Activated CD8-positive, alpha-beta memory T cell treated with anti-CD3 and anti-CD28 coated beads for 4 hours (primary cell): ENCODE results near the gene MPO.
A peak's percentile ranks its signal among the peaks of the same experiment; 100 is the strongest.

Experiments used
- DNase-seq, 2 donors: peaks; one replicate each; pipeline ENCODE4 v3.0.0-alpha.2; 2020; ENCODE audit warnings: low read depth in 2 of 2

MPO gene, protein sequence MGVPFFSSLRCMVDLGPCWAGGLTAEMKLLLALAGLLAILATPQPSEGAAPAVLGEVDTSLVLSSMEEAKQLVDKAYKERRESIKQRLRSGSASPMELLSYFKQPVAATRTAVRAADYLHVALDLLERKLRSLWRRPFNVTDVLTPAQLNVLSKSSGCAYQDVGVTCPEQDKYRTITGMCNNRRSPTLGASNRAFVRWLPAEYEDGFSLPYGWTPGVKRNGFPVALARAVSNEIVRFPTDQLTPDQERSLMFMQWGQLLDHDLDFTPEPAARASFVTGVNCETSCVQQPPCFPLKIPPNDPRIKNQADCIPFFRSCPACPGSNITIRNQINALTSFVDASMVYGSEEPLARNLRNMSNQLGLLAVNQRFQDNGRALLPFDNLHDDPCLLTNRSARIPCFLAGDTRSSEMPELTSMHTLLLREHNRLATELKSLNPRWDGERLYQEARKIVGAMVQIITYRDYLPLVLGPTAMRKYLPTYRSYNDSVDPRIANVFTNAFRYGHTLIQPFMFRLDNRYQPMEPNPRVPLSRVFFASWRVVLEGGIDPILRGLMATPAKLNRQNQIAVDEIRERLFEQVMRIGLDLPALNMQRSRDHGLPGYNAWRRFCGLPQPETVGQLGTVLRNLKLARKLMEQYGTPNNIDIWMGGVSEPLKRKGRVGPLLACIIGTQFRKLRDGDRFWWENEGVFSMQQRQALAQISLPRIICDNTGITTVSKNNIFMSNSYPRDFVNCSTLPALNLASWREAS

DNA sequence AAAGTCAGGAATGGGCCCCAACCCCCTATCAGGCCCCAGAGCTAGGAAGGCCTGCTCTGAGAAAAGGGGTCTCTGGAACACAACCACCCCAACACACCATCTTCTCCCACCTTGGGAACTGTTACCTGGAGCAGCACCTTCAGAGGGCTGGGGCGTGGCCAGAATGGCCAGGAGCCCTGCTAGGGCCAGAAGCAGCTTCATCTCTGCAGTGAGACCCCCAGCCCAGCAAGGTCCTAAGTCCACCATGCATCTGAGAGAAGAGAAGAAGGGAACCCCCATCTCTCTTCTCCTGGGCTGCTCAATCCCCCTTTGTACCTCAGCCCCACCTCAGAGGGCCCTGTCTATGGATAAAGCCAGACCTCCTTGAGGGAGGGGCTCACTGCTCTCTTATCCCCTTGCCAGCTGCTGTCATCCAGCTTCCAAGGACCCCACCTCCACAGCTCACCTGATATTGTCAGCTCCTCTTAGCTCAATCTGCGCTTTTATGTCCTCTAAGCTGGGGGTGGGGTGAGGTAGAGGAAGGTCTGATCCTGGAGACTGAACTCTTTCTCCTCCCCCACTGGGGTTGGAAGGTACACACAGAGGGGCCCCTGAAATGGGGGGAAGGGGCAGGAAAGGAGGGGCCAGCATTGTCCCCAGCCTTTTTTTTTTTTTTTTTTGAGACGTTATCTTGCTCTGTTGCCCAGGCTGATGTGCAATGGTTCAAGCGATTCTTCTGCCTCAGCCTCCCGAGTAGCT, at the start of gene MPO:
MPO (minus strand) TSS at position 456 of the 738 bp plus-strand sequence; CDS start at position 279, 177 bp downstream.
- DNase-seq = no peak

DNA sequence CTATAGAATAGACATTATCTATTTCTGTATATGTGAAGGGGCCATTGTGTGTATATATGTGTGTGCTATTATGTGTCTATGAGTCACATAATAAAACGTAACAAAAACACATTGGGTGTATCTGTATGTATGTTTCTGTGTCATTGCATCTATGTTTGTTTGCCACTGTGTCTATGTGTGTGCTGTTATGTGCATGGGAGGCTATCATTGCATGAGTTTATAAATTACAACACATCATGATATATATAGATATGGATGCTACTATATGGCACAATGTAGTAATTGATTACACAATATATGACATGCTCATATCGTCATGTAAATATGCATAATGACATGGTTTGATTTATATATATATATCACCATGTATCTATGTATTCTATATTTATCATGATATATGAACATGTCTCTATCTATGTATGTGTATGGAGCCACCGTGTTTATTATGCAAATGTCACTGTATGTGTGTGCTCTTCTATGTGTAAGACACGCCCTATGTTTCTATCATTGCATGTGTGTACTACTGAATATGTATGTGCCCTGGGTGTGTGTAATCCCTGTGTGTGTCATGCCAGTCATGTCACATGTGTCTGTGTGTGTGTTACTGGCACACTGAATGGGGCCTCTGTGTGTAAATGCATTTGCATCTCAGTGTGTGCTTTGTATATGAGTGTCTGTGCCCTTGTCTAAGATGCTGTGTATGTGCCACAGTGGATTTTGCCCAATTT, 49.2 kb upstream of the MPO start:
- no peak for DNase-seq

DNA sequence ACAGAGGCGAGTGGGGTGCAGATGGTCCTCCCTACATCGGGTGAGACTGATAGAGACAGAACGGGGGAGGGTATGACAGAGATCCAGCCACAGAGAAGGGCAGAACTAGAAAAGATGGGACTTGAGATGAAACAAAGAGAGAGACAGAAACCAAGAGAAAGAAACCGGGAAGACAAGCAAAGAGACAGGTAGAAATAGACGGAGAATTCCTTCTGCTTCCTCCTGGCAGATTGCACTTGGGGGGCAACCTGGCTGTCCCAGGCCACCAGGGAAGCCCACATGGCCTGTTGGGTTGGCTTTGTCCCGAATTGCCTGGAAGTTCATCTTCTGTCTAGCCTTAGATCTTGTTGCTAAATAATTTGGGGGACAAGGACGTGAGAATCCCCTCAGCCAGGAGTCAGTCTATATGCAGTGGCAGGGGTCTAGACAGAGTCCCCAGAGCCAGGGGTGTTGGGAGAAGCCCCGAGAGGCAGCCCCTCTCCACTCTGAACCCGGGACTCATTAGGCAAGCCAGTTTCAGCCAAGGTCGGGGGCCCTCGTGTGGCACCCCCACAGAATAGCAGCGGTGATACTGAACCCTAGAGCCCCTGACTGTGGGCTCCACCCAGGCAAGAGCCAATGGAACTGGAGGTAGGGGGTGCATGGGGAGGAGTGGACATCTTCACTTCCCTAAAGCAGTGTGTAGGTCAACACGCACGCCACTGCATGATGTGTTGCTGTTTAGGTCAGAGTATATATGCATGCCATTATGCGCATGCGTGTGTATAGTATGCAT, 48.5 kb upstream of the MPO start:
- peak in 1 of 2 donors; percentile 81 for DNase-seq

DNA sequence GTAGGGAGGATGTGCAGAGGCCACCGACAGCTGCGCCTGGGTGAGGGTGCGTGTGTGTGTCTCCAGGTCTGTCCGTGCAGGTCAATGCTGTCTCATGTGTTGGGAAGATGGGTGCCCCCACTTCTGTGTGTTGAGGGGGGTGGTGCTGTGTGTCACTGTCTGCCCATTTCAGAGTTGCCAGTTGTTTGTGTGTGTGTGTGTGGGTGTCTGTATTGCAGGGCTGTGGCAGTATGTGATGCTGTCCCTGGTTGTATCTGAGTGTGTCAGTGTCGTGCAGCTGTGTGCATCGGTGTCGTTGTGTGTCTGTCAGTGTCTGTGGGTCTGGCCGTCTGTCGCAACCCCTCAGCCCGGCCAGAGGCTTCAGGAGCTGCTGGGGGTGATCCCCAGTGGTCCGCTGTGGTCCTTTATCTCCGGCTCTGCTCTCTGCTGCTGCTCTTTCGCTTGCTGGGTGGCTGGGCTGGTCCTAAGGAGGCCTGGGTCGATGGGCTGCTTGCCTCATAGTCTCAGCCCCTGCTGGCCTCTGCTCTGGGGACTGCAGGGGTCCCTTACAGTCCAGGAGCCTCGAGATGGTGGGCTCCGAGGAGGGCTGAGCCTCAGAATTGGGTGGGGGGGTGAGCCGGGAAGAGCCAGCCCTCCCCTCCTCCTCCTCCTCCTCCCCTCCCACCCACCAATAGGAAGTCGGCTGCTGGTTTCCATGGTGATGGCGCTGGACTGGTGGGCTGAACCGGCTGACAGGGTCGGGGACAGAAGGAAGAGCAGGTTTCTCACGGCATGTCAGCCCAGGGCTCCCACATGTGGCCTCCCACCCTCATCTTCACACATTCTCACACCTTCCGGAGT, 47.7 kb upstream of the MPO start, which contains the start of gene TSPOAP1:
TSPOAP1 (minus strand) TSS at position 601 of the 840 bp plus-strand sequence. CDS start 875 bp downstream, outside the sequence.
- DNase-seq = peak in 1 of 2 donors; percentile 83

DNA sequence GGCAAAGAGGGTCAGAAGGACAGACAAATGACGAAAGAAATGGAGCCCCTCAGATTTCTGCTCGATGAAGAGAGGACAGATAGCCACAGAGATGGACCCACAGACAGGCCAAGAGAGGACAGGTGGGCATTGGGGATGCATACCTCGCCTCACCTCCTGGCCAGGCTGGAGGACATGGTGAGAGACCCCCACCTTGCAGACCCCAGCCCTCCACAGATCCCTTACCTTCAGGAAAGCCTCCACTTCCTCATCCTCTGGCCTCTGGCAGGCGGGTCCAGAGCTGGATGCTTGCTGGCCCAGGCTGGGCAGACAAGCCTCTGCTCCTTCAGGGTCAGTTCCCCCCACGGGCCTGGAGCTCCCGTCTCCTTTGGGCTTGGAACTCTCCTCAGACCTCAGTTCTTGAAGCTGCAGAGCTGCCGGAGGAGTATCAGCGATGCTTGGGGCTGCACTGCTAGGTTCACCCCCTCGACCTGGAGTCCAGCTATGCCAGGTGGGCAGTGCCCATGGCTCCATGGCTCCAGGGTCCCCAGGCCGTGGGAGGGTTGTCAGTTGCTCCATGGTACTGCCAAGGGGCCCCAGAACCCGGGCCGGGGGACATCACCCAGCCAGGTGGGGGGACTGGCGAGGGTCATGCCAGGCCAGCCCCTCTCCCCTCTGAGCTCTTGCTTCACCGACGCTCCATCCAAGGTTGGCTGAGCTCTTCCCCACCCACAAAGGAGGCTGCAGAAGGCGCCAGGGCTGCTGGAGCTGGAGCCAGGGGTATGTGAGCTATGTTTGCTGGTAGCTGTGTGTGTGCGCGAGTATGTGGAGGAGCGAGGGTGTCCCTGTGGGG, 46.8 kb upstream of the MPO start:
- DNase-seq = no peak

DNA sequence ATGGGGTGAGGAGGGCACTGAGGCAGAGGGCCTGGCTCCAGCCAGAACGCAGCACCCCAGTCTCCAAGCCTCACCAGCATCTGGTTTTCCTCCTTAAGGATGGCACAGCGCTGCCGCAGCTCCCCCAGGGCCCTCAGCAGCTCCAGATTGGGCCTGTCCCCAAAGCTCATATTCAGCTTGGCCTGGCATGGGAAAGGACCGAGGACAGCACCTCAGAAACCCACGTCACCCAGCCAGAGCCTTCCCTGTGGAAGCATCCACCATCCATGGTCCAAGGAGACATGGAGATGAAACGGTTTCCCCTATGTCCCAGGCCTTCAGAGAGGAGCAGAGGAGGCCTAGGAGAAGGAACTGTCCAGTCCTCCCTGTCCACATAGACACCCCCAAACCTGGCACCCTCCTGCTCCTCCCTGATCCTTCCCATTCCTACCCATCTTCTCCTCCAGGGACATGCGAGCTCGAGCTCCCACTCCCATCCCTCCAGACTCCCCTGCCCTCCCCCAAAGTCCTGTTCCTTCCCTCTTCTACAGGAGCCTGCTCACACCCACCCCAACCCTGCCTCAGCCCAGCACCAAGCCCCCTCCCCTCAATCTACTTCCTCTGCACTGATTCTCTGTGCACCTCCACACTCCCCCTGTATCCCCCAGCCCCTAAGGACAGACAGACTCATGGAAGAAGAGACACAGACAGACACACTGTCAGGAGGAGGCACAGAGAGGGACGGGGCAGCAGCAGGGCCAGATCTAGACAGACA, 46.1 kb upstream of the MPO start:
- no peak for DNase-seq

DNA sequence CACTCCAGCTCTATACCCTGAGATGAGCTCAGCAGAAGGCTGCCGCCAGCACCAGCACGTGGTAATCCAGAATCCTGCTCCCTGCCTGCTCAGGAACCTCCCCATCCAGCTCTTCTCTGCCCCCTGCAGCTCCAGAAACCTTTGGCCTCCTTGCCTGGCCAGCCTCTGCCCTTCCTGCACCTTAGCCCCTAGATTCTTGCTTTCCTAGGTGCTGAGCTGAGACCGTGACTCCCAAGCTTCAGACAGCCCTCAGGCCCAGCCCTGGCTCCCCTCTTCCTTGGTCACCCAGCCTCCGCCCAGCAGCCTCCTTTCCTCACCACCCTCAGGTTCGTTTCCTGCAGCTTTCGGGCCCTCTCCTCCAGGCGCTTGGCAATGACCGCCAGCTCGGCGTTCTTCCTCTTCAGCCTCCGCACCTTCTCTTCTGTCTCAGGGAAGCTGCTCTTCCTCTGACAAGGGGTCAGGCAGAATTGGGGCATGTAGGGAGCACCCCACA, 45.3 kb upstream of the MPO start:
- DNase-seq = no peak

DNA sequence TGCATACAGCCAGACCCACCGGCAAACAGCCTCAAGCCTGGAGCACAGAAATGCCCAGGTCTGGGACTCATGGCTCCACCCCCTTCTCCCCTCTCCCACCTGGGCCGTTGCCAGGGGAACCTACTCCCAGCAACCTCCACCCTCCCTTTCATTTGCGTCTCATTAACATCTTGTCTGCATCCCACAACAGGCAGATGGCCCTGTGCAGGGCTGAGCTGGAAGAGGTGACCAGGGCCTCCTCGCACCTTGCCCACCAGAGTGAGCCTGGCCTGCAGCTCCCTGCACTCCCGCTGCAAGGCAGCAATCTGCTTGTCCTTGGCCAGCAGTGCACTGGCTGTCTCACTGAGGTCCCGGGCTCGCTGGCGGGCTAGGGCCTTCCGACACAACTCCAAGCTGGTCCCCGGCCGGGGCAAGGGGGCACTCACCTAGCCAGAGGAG, 44.6 kb upstream of the MPO start:
- no peak for DNase-seq

DNA sequence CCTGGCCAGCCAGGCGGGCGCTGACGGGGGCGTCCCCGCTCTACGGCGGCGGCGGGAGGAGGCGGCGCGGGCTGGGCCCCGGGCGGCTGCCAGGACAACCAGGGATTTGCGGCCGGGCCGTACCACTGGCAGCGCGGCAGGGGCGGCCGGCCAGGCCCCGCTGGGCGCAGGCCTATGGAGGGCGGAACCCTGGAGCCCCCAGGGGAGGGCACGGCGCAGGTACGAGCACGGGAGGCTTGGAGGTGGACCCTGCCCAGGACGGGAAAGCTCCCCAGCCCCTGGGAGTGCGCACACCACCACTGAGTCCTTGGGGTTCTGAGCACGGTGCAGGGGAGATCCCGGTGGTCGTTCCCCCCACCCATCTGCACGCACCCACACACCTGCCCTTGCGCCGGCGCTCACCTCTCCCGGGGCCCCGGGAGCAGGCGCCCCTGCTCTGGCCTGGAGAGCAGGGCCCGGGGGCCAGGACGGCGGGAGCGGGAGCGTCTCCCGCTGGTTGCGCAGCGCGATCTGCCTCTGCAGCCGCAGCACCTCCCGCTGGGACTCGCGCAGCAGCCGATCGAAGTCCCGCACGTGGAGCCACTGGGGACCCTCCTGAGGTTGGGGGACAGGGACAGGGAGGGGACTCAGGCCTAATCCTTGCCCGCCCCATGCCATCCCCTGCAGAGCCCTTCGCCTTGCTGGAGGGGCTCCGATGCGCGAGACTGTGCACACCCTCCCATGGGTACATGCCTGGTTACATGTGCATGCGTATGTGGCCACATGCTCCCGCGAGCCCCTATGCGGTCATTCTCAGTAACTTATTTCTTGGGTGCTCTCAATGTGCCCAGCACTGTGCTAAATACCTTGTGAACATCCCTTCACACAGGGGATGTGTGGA, 43.9 kb upstream of the MPO start:
- DNase-seq = no peak

DNA sequence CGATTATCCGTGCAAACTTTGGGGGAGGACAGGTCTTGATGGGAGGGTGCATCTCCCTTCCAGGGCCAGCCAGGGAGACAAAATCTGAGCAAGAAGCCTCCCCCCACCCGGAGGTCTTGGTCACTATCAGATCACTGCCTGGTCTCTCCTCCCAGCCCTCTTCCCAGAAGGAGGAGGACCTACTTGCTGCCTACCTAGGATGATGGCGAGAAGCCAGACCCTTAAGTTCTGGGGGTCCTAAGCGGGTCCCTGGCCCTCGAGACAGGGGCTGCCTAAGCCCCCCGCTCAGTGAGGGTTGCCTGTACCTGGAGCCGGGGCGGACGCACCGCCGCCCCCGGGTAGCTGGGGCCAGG, 43.3 kb upstream of the MPO start:
- DNase-seq = no peak

DNA sequence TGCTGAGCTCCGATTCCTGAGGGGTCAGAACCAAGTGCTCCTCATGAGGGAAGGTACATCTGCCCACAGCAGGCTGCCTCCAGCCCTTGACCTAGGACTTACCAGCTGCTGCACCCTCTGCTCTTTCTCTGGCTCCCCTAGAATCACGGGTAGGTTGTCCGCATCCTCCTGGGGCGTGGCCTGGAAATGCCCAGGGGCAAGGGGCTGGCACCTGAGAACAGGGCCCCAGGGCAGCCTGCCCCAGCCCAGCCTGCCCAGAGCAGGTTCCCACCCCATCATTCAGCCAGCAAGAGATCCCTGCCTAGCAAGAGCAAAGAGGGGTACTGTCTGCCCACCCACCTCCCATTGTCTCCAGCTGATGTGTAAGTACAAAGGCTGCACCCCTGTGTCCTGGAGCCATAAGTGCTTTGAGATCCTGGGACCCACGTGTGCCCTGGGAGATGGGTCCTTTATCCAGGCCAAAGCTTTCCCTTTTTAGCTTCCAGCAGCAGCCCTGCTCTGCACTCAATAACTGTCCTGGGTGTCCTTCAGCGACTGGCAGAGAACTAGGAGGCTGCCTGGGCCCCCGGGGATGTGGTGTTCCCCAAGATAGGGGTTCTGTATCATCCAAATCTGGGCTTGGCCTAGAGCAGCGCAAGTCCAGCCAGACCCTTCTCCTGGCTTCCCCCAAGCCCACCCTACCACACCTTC, 42.8 kb upstream of the MPO start:
- DNase-seq = no peak

DNA sequence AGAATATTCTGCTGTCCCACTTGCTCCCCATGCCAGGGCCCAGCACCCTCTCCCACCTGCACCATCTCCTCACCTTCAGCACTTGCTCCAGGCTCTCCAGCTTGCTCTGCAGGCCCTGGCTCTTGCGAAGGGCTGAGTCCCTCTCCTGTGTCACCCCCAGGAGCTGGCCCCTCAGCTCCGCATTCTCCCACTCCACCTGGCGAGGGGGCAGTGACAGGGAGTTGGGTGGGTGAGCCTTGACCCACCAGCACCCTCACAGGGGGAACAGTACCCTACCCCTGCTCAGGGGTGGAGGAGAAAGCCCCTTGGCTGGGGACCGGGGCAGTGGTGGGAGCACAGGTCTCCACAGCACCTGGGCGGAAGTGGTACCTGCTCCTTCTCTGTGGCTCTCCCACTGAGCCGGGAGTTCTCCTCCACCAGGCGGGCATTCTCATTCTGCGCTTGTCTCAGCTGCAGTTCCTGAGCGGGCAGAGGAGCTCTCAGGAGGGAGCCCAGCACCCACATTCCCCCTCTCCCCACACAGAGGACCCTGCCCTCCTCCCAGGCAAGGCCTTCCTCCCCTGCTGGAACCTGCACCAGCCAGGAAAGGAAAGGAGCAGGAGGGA, 41.9 kb upstream of the MPO start:
- DNase-seq = no peak

DNA sequence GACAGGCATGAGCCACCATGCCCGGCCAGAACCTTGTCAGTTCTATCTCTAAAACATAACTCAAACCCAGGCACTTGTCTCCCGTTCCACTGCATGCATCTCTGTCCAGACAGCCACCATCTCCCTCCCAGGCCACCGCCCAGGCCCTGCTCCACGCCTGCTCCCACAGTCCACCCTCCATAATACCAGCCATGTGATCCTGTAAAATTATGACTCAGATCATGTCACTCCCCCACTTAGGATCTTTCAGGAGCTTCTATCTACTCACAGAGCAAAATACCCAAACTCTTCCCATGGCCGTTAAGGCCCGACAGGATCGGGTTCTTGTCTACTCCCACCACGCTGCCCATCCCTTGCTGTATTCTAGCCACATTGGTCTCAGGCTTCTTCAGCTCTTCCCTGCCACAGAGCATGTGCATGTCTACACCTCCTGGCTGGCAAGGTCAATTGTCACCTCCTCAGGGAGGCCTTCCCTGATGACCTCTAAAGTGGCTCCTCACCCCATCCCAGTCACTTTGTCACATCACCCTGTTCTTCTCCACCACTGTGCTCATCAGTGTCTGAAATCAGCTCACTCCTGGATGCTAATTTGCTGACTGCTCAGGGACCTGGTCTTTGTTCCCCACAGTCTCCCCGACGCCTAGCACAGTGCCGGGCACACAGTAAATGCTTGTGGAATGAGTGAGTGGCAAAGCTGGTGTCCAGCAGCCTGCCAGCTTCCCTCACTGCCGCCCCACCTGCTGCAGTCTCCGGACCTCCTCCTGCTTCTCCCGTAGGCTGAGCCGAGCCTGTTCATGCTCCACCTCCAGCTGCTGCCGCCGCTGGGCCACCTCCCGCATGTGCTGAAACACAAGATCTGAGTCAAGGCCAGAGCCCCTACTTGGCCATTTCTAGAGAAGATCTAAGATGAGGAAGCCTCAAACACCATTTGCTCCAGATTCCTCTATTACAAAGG, 41.1 kb upstream of the MPO start:
- DNase-seq = no peak

DNA sequence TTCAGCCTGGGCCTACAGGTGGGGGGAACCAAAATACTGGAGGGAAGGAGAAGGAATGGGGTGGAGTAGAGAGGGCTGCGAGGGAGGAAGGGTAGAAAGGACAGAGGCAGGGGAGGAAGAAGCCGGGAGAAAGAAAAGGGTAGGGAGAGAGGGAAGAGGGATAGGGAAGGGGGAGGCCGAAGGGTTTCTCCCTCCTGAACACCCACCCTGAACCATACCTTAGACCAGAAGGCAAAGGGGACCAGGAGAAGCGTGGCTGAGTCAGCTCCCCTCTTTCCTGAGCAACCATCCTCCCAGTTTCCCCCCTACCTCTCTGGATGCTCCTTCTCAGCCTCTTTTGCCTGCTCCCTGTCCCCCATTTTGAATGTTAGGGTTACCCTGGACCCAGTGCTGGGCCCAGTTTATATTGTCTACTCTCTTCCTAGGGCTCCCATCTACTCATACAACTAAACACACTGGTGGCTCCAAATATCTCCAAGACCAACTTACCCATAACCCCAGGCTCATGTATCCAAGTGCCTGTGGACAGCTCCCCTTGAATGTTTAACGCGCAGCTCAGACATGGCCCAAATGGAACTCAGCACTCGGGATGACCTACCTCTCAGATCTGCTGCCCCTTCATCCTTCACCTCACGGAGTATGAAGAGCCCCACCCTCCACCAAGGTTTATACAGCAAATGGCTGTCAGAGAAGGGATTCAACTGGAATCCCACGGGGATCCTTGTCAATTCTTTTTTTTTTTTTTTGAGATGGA, 40.0 kb upstream of the MPO start:
- DNase-seq = no peak
